Stimulated activated naive CD4-positive, alpha-beta T cell (primary cell): ENCODE measurements around the gene MICB.
"Not testable (repeated sequence)": the region's sequence is repeated elsewhere in the genome, so short reads cannot be mapped to it uniquely, and the experiment has no call there.

ENCODE experiments used
- DNase-seq, 6 experiments: peaks; one replicate each; lab custom pipeline; 2025; lab: John Stamatoyannopoulos, UW

MICB gene

DNA sequence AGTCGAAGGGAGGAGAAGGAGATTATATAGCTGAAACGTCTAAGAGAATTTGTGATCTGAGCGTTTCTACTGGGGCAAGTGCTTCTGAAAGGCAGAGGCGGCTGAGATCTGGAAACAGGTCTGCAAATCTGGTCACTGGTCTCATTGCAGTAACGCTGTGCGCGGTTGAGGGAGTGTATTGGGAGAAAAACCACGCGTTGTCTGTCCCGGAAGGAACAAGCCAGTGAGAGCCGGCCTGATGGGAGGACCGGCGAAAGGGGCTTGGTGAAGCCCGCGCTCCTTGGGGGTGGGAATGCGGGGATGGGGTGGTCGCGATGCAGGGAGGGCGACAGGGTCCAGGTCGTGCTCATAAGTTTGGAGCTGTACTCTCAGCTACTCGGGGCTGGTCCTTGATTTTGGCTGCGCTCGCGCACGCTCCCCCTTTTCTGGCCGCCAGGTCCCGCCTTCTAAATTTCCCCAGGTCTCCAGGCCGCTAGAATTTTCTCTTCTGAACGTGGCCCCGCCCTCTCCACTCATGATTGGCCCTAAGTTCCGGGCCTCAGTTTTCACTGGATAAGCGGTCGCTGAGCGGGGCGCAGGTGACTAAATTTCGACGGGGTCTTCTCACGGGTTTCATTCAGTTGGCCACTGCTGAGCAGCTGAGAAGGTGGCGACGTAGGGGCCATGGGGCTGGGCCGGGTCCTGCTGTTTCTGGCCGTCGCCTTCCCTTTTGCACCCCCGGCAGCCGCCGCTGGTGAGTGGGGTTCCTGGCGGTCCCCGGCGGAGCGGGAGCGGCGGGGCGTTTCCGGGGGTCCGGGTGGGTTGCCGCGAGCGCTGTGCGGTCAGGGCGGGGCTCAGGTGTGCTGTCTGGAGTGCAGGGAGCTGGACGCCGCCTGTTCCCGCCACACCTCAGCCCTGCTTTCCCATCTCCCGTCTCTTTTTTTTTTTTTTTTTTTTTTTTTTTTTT, at the start of gene MICB:
Gene MICB (plus strand): TSS at position 615 of the 946 bp plus-strand sequence. CDS start 49 bp downstream, at position 664.
- DNase-seq: peak; percentile 72 to 89 (median 78)

DNA sequence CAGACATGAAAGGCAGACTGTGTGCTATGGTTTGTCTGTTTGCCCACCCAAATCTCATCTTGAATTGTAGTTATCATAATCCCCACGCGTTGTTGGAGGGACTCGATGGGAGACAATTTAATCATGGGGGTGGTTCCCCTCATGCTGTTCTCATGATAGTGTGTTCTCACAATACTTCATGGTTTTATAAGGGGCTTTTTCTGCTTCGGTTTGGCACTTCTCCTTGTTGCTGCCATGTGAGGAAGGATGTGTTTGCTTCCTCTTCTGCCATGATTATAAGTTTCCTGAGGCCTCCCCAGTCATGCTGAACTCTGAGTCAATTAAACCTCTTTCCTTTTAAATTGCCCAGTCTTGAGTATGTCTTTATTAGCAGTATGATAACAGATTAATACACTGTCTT, 47.2 kb upstream of the MICB start:
- no peak for DNase-seq

DNA sequence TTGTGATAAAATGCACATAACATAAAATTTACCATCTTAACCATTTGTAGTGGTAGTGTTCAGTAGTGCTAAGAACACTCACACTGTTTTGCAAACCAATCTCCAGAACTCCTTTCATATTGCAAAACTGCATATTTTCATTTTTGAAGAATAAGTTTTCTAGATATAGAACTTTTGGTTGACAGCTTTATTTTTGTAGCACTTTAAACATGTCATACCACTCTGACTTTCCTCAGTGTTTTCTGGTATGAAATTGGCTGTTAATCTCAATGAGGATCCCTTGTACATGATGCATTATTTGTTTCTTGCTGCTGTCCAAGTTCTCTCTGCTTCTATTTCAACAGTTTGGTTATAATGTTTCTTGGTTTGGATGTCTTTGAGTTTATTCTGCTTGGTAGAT, 45.1 kb upstream of the MICB start:
- no peak for DNase-seq

GRCh38 chr6:31453259-31453658, 44.7 kb upstream of the MICB start:
- DNase-seq: no peak

DNA sequence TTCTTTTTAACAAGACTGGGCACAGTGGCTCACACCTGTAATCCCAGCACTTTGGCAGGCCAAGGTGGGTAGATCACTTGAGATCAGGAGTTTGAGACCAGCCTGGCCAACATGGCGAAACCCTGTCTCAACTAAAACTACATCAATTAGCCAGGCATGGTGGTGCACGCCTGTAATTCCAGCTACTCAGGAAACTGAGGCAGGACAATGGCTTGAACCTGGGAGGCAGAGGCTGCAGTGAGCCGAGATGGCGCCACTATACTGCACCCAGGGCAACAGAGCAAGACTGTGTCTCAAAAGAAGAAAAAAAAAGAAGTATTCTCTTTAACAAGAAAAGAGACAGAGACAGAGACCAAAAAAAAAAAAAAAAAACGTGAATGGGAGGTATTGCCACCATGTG, 38.1 kb upstream of the MICB start:
- not testable (repeated sequence) for DNase-seq

GRCh38 chr6:31460361-31461025, 37.5 kb upstream of the MICB start:
- DNase-seq: no peak

GRCh38 chr6:31462026-31462963, 35.6 kb upstream of the MICB start:
- DNase-seq: peak in 1 of 6 experiments; percentile 40

DNA sequence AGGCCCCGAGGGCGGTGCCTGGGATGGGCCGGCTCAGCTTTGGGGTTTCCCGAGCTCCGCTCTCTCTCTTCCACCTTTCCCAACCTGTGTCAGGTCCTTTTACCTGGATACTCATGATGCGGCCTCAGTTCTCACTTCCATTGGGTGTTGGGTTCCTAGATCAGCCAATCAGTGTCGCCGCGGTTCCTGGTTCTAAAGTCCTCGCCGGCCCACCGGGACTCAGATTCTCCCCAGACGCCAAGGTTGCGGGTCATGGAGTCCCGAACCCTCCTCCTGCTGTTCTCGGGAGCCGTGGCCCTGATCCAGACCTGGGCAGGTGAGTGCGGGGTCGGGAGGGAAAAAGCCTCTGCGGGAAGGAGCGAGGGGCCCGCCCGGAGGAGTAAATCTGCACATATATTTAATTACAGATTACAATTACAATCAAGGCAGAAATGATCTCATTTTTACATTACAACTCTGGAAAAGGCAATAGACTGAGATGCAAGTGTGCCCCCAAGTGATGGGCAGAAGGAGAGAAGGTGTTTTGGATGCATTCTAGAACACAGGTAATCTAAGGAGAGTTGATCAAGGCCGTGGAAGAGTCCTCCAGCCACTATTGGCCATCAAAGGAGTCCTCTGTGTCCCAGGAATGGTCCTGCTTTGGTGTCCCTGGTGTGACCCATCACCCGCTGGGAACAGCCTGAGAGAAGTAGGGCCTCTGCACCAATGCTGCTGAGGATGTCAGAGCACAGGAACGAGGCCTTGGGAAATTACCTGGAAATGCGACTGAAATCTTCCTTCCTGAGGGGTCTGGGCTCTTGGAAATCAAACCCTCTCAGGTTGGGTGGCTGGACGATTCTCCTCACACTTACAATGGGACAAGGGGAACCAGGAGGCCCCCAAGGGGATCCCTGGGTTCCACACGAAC, 34.7 kb upstream of the MICB start:
- DNase-seq: peak; percentile 82 to 93 (median 89)

GRCh38 chr6:31464252-31465184, 33.4 kb upstream of the MICB start:
- DNase-seq: peak in 1 of 6 experiments; percentile 11

- no peak for DNase-seq
These were observed 32.8 kb upstream of the MICB start for GRCh38 chr6:31465185-31465536.

DNA sequence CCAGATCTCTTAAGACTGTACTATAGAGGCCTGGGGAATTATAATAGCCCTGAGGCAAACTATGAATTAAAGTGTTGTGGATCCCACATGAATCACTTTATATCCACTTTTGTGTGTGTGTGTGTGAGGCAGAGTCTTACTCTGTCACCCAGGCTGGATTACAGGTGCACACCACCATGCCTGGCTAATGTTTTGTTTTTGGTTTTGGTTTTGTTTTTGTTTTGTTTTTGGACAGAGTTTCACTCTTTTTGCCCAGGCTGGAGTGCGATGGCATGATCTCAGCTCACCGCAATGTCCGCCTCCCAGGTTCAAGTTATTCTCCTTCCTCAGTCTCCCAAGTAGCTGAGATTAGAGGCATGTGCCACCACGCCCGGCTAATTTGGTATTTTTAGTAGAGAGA, 32.2 kb upstream of the MICB start:
- no peak for DNase-seq

GRCh38 chr6:31466466-31466865, 31.5 kb upstream of the MICB start:
- DNase-seq: no peak

- DNase-seq: peak in 1 of 6 experiments; percentile 13
These were observed 30.8 kb upstream of the MICB start for GRCh38 chr6:31467151-31467550.

- no peak for DNase-seq
These were observed 29.6 kb upstream of the MICB start for GRCh38 chr6:31468311-31468710.

DNA sequence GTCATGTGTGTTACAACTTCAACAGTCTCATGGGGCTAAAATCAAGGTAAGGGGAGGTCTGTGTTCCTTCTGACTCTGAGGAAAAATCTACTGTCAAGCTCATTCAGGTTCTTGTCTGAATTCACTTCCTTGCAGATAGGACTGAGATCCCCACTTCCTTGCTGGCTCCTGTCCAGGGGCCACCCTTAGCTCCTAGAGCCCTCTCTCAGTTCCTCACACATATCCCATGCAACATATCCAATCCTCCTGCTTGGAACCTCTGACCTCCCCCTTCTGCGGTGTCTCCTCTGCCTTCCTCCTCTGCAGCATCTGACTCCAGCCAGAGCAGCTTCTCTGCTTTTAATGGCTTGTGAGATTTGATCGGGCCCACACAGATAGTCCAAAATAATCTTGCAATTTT, 27.1 kb upstream of the MICB start:
- DNase-seq: no peak

DNA sequence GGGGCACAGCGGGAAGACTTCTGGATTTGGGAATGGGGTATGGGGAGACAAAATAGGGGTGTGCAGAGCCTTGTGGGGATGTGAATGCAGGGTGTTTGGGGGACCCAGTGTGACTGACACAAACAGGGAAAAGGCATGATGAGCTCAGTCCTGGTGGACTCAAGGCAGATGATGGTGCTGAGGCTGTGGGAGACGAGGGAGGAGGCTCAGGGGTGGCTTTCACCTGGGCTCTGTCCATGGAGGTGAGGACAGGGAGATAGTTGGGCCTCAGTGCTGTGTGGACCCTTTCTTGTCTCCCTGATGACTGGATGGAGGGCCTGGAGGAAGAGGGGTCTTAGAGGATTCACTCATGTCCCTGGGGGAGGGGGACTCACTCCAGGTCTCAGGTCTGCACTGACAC, 26.2 kb upstream of the MICB start:
- DNase-seq: no peak

- no peak for DNase-seq
These were observed 25.7 kb upstream of the MICB start for GRCh38 chr6:31472259-31472658.

- no peak for DNase-seq
These were observed 24.7 kb upstream of the MICB start for GRCh38 chr6:31473244-31473643.

DNA sequence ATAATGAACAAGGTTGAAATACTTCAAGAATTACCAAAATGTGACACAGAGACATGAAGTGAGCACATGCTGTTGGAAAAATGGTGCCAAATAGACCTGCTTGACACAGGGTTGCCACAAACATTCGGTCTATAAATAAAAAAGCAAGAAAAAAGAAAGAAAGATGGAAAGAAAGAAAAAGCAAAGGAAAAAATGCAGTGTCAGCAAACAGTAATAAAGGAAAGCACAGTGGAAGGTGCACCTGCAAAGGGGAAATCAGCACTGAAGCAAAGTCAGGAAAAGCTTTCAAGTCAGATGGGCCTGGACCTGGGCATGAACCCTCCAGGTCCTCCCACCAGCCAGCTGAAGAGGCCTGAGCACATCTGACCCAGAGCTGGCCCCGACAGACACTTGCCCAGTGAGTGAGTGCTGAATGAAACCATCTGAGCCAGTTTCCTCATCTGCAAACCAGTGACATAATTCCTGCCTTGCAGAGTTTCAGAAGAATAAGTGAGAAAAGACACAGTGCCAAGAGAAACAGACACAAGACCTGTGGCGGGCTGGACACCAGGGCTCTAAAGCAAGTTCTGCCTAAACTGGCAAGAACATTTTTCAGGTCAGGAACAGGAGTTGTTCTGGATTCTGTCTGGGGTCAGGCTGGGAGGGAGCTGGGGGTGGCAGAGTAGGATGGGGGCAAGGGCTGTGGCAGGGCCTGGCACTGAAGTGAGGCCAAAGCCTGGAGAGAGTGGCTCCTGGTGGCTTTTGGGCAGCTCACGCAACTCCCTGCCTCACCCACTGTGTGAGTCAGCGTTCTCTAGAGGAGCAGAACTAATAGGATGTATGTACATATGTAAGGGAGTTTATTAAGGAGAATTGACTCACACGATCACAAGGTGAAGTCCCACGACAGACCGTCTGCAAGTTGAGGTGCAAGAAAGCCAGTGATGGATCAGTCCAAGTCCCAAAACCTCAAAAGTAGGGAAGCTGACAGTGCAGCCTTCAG, 23.9 kb upstream of the MICB start:
- no peak for DNase-seq
